ENCODE data around the gene COL15A1. TPM values are rescaled to one million over a fixed set of nuclear protein-coding genes. Genes with fewer than 3 reads are reported as not detected.

COL15A1 gene
- total RNA-seq, 1 experiment from 2014 or later, result 0.22 TPM

- no peak for TF ChIP-seq PRDM15 (CRISPR knock-in tag; IDR thresholded peaks at IDR 0.05)
- TF ChIP-seq GRHL2 (CRISPR knock-in tag; IDR thresholded peaks at IDR 0.05; ENCODE audit: insufficient replicate concordance, severe bottlenecking), result no peak
- no peak for TF ChIP-seq NR1H2 (CRISPR knock-in tag; IDR thresholded peaks at IDR 0.05)
- no peak for TF ChIP-seq ZNF423 (CRISPR knock-in tag; IDR thresholded peaks at IDR 0.05)
- no peak for TF ChIP-seq ZNF532 (CRISPR knock-in tag; IDR thresholded peaks at IDR 0.05; ENCODE audit: borderline replicate concordance)
- TF ChIP-seq NFE2L1 (CRISPR knock-in tag; IDR thresholded peaks at IDR 0.05), result no peak
- no peak for TF ChIP-seq ATF3 (CRISPR knock-in tag; conservative IDR thresholded peaks at IDR 0.05)
- no peak for TF ChIP-seq FOXP4 (CRISPR knock-in tag; IDR thresholded peaks at IDR 0.05)
- no peak for TF ChIP-seq JUN (CRISPR knock-in tag; IDR thresholded peaks at IDR 0.05)
Measured at GRCh38 chr9:98971168-98971914, 27.6 kb downstream of the COL15A1 start (continued).

GRCh38 chr9:98971915-98972223 is 28.2 kb downstream of the COL15A1 start:
- H3K36me3 Mint-ChIP-seq, result no peaks in the 10 kb centered on the region
- H3K4me1 Mint-ChIP-seq, result peaks cover 43% of the 10 kb centered on the region
- no peak for ATAC-seq
- no peak overlapping the region for H3K4me3 Mint-ChIP-seq
- no peak for DNase-seq (ENCODE audit: low spot score)
- CTCF ChIA-PET, result no interaction called here
- no peaks in the 10 kb centered on the region for H3K9me3 Mint-ChIP-seq
- TF ChIP-seq IRF1 (CRISPR knock-in tag; IDR thresholded peaks at IDR 0.05) (no peak), NFYB (CRISPR knock-in tag; conservative IDR thresholded peaks at IDR 0.05; ENCODE audit: low read depth) (no peak), ESRRA (CRISPR knock-in tag; IDR thresholded peaks at IDR 0.05; ENCODE audit: borderline replicate concordance) (no peak), ZNF512 (CRISPR knock-in tag; IDR thresholded peaks at IDR 0.05; ENCODE audit: borderline replicate concordance) (no peak), NR1H2 (CRISPR knock-in tag; IDR thresholded peaks at IDR 0.05) (no peak)
- peaks cover 27% of the 10 kb centered on the region for H3K27me3 Mint-ChIP-seq (ENCODE audit: low read depth)
- POLR2A ChIA-PET, result no interaction called here
- H3K27ac Mint-ChIP-seq, result no peak overlapping the region

Measured in WTC11 (cell line).